GM21576 (cell line): ENCODE measurements around the gene ROS1.
"Not testable (repeated sequence)": the region's sequence is repeated elsewhere in the genome, so short reads cannot be mapped to it uniquely, and the experiment has no call there.

Source experiments
- ATAC-seq: cut with Tn5 transposase; IDR thresholded peaks from one replicate; pipeline ENCODE4 v1.9.1; 2021; ENCODE audit warnings: mild to moderate bottlenecking, moderate library complexity; ENCODE audit not compliant: unreplicated experiment

Gene ROS1

GRCh38 chr6:117425431-117426153 is at the start of gene ROS1:
Gene ROS1, minus strand, starts transcription at chr6:117425942. Its CDS starts 286 bp downstream, at chr6:117425656.
- no peak for ATAC-seq

DNA sequence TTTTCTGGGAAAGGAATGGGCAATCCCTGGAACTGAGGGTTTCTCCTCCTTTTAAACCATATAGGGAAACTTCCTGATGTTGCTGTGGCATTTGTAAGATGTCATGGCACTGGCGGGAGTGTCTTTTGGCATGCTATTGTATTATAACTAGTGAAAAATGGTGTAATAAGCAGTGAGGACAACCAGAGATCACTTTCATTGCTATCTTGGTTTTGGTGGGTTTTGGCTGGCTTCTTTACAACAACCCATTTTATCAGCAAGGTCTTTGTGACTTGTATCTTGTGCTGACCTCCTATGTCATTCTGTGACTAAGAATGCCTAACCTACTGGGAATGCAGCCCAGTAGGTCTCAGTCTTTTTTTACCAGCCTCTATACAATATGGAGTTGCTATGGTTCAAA is 47.7 kb upstream of the ROS1 start:
- no peak for ATAC-seq

DNA sequence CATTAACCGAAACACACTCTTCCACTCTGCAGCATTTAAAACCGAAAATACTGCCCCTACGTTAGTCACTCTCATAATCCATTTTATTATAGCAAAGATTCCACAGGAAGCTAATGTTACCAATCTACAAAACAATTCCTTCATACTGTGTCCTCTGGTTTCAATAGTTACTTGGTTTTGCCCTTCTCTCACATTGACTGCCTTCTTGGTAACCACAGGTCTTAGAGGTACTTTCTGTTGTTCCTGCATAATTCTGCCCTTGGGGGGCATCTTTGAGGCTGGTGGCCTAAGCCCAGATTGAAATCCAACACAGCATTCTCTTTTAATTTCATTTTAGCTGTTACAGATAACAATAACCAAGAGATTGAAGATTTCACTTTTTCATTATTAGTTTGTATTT is 46.9 kb upstream of the ROS1 start:
- ATAC-seq: no peak

DNA sequence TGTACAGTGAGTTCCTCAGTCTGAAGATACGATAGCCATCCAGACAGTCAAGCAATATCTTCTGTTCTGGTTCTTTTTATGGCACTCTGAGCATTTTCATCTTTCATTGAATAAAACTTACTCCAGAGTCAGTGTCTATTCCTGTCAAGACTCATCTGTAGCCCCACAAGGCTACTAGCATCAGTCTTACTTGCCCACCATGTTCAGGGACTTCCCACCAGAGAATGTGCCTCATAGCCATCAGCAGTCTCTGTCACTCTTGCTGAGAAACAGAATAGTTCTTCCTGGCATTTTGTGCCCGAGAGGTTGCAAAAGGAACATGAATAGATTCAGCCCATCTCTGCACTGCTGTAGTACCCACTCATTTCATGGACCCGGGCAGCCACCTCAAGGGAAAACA is 44.0 kb upstream of the ROS1 start:
- no peak for ATAC-seq

- ATAC-seq: no peak
Observed at GRCh38 chr6:117469356-117469755, 43.6 kb upstream of the ROS1 start.

GRCh38 chr6:117468527-117468926 is 42.8 kb upstream of the ROS1 start:
- not testable (repeated sequence) for ATAC-seq

DNA sequence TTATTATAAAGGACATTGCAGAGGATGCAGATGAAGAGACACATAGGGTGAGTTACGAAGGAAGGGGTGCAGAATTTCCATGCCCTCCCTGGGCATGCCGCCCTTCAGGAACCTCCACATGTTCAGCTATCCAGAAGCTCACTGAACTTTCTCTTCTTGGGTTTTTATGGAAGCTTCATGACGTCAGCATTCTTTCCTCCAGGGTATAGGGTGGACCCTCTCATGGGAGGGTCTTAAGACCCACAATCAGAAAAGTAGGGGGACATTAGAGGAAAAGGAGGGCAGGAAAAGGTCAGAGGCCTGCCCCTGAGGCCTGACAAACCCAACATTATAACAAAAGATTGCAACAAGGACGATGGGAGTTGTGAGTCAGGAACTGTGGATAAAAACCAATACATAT is 42.1 kb upstream of the ROS1 start:
- no peak for ATAC-seq

DNA sequence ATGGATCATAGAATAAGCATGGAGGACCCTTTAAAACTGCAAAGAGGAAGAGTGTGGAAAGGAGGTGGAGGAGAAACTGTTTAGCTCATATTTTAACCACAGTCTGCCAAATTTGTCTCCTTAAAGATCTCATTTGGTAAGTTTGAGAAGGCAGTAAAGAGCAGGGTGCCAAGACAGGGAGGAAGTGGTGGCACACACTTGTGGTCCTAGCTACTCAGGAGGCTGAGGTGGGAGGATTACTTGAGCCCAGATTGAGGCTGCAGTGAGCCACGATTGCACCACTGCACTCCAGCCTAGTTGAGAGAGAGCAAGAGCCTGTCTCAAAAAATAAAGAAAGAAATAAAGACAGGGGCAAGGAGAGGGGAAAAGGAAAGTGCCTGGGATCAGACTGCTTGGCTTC is 39.9 kb upstream of the ROS1 start:
- ATAC-seq: no peak

DNA sequence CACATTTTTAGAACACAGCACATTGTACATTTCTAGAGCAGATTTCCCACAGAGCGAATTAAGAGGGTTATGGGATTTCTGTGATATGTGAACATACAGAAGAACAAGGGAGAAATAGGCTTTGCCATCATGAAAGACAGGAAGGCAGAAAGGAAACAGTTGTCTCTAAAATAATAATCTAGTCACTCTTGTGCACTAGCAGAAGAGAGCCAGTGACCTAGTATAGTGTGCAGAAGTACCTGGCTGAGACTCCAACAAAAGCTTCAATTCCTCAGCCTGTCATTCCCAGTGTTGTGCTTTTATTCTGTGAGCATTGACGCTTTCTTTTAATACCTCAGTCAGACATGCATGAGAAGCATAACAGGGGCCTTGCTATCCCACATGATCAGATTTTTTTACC is 39.0 kb upstream of the ROS1 start:
- ATAC-seq: no peak

DNA sequence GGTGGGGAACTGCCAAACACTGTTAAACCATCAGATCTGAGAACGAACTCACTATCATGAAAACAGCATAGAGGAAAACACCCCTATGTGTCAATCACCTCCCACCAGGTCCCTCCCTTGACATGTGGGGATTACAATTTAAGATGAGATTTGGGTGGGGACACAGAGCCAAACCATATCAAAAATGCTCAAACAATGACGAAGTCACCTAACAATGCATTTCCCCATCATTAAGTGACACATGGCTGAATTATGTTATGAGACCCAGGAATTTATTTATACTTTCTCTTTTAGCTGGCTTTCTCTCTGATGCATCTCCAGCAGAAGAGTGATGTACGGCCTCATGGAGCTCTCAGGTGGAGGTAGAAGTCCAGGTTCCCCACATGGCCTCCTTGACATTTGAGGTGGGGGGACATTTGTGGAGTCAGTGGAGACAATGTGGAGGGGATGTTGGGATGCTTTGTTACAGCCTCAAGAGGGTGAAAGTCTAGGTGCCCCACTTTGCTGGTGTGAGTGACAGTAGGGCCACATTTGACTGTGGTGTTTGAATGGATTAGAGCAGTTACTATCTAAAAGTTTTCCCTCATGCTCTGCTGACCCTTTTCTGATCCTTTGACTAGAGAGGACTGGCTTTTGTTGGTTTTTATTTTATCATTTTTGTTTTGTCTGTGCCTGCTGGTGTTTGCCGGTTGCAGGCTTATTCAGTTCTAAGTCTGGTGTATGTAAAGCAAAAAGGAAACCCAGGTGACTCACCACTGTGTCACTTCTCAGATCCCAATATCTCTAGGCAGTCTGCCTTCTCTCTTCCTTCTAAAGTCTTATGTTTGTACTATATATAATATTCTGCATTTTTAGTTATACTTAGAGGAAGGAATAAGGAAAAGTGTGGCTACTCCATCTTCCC is 38.3 kb upstream of the ROS1 start:
- peak; percentile 56 for ATAC-seq

DNA sequence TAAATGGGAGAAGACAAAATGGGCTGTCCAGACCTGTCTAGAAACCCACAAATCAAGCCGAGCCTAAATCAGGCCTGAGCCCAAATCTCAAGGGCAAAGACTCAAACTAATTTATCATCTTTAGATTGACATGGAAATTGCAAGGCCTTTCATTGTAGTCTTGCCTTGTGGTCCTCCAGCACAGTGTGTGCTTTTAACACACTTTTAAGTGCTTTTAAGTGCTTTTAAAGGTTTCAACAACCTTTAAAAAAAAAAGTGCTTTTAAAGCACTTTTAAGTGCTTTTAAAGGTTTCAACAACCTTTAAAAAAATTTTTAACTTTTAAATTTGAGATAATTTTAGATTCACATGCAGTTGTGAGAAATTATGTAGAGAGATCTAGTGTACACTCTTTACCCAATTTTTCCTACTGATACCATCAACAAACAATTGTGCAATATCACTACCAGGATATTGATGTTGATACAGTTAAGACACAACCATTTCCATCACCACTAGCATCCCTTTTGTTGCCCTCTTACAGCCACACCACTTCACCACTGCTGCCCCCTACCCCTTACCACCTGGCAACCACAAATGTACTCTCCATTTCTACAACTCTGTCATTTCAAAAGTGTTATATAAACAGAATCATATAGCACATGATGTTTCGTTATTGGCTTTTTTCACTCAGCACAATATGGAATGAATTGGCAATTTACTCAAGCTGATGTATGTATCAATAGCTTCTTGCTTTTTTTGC is 33.6 kb upstream of the ROS1 start:
- ATAC-seq: no peak

GRCh38 chr6:117456998-117457397 is 31.3 kb upstream of the ROS1 start:
- ATAC-seq: no peak

- no peak for ATAC-seq
Observed at GRCh38 chr6:117456250-117456649, 30.5 kb upstream of the ROS1 start.

- ATAC-seq: no peak
Observed at GRCh38 chr6:117451671-117452070, 25.9 kb upstream of the ROS1 start.

- no peak for ATAC-seq
Observed at GRCh38 chr6:117449549-117450439, 24.1 kb upstream of the ROS1 start.

GRCh38 chr6:117448732-117449485 is 23.2 kb upstream of the ROS1 start:
- ATAC-seq: no peak

GRCh38 chr6:117448011-117448410 is 22.3 kb upstream of the ROS1 start:
- no peak for ATAC-seq

GRCh38 chr6:117446861-117447260 is 21.1 kb upstream of the ROS1 start:
- no peak for ATAC-seq

- ATAC-seq: no peak
Observed at GRCh38 chr6:117444600-117444999, 18.9 kb upstream of the ROS1 start.

DNA sequence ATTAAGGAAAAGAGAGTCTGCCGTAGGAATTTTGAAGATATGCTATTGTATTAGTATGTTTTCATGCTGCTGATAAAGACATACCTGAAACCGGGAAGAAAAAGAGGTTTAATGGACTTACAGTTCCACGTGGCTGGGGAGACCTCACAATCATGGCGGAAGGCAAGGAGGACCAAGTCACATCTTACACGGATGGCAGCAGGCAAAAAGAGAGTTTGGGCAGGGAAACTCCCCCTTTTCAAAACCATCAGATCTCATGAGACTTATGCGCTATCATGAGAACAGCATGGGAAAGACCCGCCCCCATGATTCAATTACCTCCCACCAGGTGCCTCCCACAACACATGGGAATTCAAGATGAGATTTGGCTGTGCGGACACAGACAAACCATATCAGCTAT is 16.6 kb upstream of the ROS1 start:
- not testable (repeated sequence) for ATAC-seq
